H1 (cell line): Measurements from ENCODE around the gene RAMP3. TPM values are rescaled to one million over a fixed set of nuclear protein-coding genes. Genes with fewer than 3 reads are reported as not detected.

Experiments
- CTCF ChIA-PET: fragments of 300-600 bp; sonication (Branson Sonifier 250); formaldehyde crosslinking; loops from one replicate; lab custom pipeline; 2021; ENCODE audit not compliant: partially characterized antibody; lab: Charles Lee
- POLR2A ChIA-PET: fragments of 300-600 bp; sonication (Branson Sonifier 250); formaldehyde crosslinking; loops from one replicate; lab custom pipeline; 2021; ENCODE audit warnings: inconsistent platforms; ENCODE audit not compliant: partially characterized antibody; lab: Charles Lee
- DNase-seq, 2 experiments: peaks; one replicate each; pipeline versions ENCODE4 v3.0.0 to v3.0.0-alpha.2; 2010 to 2022; ENCODE audit warnings: low spot score in 2 of 2, low read depth in 1 of 2, mixed read lengths in 1 of 2
- FAIRE-seq: peaks from 2 replicates; lab custom pipeline; 2011; peaks lifted over from hg19 to GRCh38; lab: Jason Lieb, UNC
- H2AFZ ChIP-seq: 2 replicates; pipeline ENCODE4 v1.8.1; 2012; ENCODE audit warnings: low read length, inconsistent platforms
- H2AK5ac ChIP-seq: 2 replicates; pipeline ENCODE4 v1.6.1; 2013; ENCODE audit warnings: low read depth, low read length
- H2BK120ac ChIP-seq: replicated peaks from 2 replicates; pipeline ENCODE3; 2013; ENCODE audit warnings: low read depth, low read length, inconsistent platforms
- H2BK12ac ChIP-seq: 2 replicates; pipeline ENCODE4 v1.6.1; 2013; ENCODE audit warnings: low read depth, low read length
- H2BK15ac ChIP-seq: 2 replicates; pipeline ENCODE4 v1.6.1; 2013; ENCODE audit warnings: low read length
- H2BK20ac ChIP-seq: 2 replicates; pipeline ENCODE4 v1.6.1; 2013; ENCODE audit warnings: low read length
- H2BK5ac ChIP-seq: 2 replicates; pipeline ENCODE4 v1.6.1; 2013; ENCODE audit warnings: low read depth, low read length
- H3K14ac ChIP-seq: 2 replicates; pipeline ENCODE4 v1.6.1; 2013; ENCODE audit warnings: inconsistent platforms; ENCODE audit not compliant: insufficient read length
- H3K18ac ChIP-seq: 2 replicates; pipeline ENCODE4 v1.6.1; 2013; ENCODE audit warnings: low read length; ENCODE audit errors: extremely low read depth
- H3K23ac ChIP-seq: 2 replicates; pipeline ENCODE4 v1.6.1; 2013; ENCODE audit warnings: inconsistent platforms; ENCODE audit not compliant: insufficient read length
- H3K23me2 ChIP-seq: 2 replicates; pipeline ENCODE4 v1.6.1; 2013; ENCODE audit warnings: low read depth, low read length
- H3K27ac ChIP-seq: 2 replicates; pipeline ENCODE4 v1.6.1; 2011; ENCODE audit warnings: low read depth, low read length, inconsistent platforms
- H3K27me3 ChIP-seq, 4 experiments: replicated peaks in 1 of 4; 1 replicate in 1 of 4; 2 replicates in 3 of 4; pipeline versions ENCODE4 v1.6.1 to v1.8.1; 2011 to 2013; ENCODE audit warnings: low read length in 3 of 4, mild to moderate bottlenecking in 3 of 4, inconsistent platforms in 2 of 4, mixed read lengths in 2 of 4, moderate library complexity in 1 of 4; ENCODE audit not compliant: control insufficient read depth in 3 of 4, insufficient read depth in 3 of 4; ENCODE audit errors: extremely low read depth in 1 of 4
- H3K36me3 ChIP-seq, 4 experiments: 2 replicates each; pipeline versions ENCODE4 v1.6.1 to v1.8.1; 2011 to 2013; ENCODE audit warnings: mild to moderate bottlenecking in 4 of 4, low read length in 3 of 4, moderate library complexity in 2 of 4, control low read depth in 1 of 4, inconsistent platforms in 1 of 4; ENCODE audit not compliant: insufficient read depth in 4 of 4, control insufficient read depth in 2 of 4
- H3K4ac ChIP-seq: replicated peaks from 2 replicates; pipeline ENCODE3; 2013; ENCODE audit warnings: low read length, low read depth, mixed read lengths, inconsistent platforms; ENCODE audit not compliant: insufficient read length
- H3K4me1 ChIP-seq, 4 experiments: replicated peaks in 1 of 4; 1 replicate in 1 of 4; 2 replicates in 3 of 4; pipeline versions ENCODE4 v1.6.1 to v1.8.1; 2011 to 2013; ENCODE audit warnings: low read length in 3 of 4, inconsistent platforms in 2 of 4, mixed read lengths in 1 of 4; ENCODE audit not compliant: insufficient read depth in 4 of 4, control insufficient read depth in 3 of 4
- H3K4me2 ChIP-seq, 2 experiments: 2 replicates each; pipeline versions ENCODE4 v1.6.1 to v1.8.1; 2011 to 2013; ENCODE audit warnings: low read depth in 2 of 2, low read length in 2 of 2, control low read depth in 1 of 2, inconsistent platforms in 1 of 2, mild to moderate bottlenecking in 1 of 2; ENCODE audit not compliant: insufficient read depth in 1 of 2
- H3K4me3 ChIP-seq, 4 experiments: fragments of 200-600, 300-600 bp in 1 of 4; sonication (generic), shearing (Covaris generic), sonication (Bioruptor Twin) in 1 of 4; 2 replicates each; pipeline versions ENCODE4 v1.5.1 to v1.8.1; 2011 to 2016; ENCODE audit warnings: low read length in 4 of 4, low read depth in 3 of 4, control low read depth in 2 of 4, inconsistent platforms in 2 of 4, mild to moderate bottlenecking in 2 of 4, mixed read lengths in 1 of 4, moderate library complexity in 1 of 4; ENCODE audit not compliant: insufficient read depth in 2 of 4; ENCODE audit errors: extremely low read depth in 1 of 4
- H3K56ac ChIP-seq: replicated peaks from 2 replicates; pipeline ENCODE3; 2013; ENCODE audit warnings: low read depth, mild to moderate bottlenecking, mixed read lengths, low read length, inconsistent platforms; ENCODE audit not compliant: insufficient read length
- H3K79me1 ChIP-seq: 2 replicates; pipeline ENCODE4 v1.6.1; 2013; ENCODE audit warnings: low read depth, low read length, control low read depth
- H3K79me2 ChIP-seq, 2 experiments: 2 replicates each; pipeline versions ENCODE4 v1.6.1 to v1.8.1; 2012 to 2013; ENCODE audit warnings: low read length in 2 of 2, mild to moderate bottlenecking in 2 of 2, inconsistent platforms in 1 of 2; ENCODE audit not compliant: insufficient read depth in 2 of 2, control insufficient read depth in 1 of 2
- H3K9ac ChIP-seq, 4 experiments: replicated peaks in 1 of 4; 1 replicate in 1 of 4; 2 replicates in 3 of 4; pipeline versions ENCODE4 v1.6.1 to v1.8.1; 2011 to 2013; ENCODE audit warnings: low read depth in 3 of 4, low read length in 3 of 4, control low read depth in 2 of 4, mild to moderate bottlenecking in 2 of 4, moderate library complexity in 2 of 4, inconsistent platforms in 1 of 4; ENCODE audit errors: extremely low read depth in 1 of 4
- H3K9me3 ChIP-seq, 2 experiments: 2 replicates each; pipeline versions ENCODE4 v1.6.1 to v1.8.1; 2012 to 2013; ENCODE audit warnings: mild to moderate bottlenecking in 2 of 2, moderate library complexity in 2 of 2, control low read depth in 1 of 2, inconsistent platforms in 1 of 2, low read depth in 1 of 2, low read length in 1 of 2, mixed read lengths in 1 of 2; ENCODE audit not compliant: insufficient read depth in 2 of 2
- H4K20me1 ChIP-seq, 2 experiments: replicated peaks in 1 of 2; 2 replicates each; pipeline versions ENCODE3 to v1.8.1; 2011 to 2013; ENCODE audit warnings: inconsistent platforms in 2 of 2, low read length in 2 of 2, mild to moderate bottlenecking in 1 of 2; ENCODE audit not compliant: insufficient read depth in 2 of 2, control insufficient read depth in 1 of 2
- H4K5ac ChIP-seq: 2 replicates; pipeline ENCODE4 v1.6.1; 2013; ENCODE audit warnings: low read length, low read depth, mixed read lengths, inconsistent platforms; ENCODE audit not compliant: insufficient read length
- H4K8ac ChIP-seq: 2 replicates; pipeline ENCODE4 v1.8.0; 2013; ENCODE audit warnings: mild to moderate bottlenecking, moderate library complexity, low read length, inconsistent platforms; ENCODE audit not compliant: insufficient read depth; ENCODE audit errors: extremely low read depth
- H4K91ac ChIP-seq: replicated peaks from 2 replicates; pipeline ENCODE3; 2013; ENCODE audit warnings: low read length, mixed read lengths, inconsistent platforms; ENCODE audit not compliant: insufficient read length
- CBX5 ChIP-seq: fragments of 300-800, 300-1000 bp; sonication (generic); IDR thresholded peaks from 2 replicates; pipeline ENCODE4 v1.7.1; 2016; ENCODE audit warnings: antibody characterized with exemption, low read length, low read depth
- CEBPB ChIP-seq: IDR thresholded peaks from 2 replicates; pipeline ENCODE4 v1.6.1; 2012; ENCODE audit warnings: low read depth, low read length
- EGR1 ChIP-seq: IDR thresholded peaks from 2 replicates; pipeline ENCODE4 v1.6.1; 2011; ENCODE audit warnings: low read depth, low read length, borderline replicate concordance
- EZH2 ChIP-seq: fragments of 200-600 bp; sonication (generic); IDR thresholded peaks from 2 replicates; pipeline ENCODE4 v1.7.1; 2012; ENCODE audit warnings: low read depth, mild to moderate bottlenecking, moderate library complexity, low read length, inconsistent platforms; ENCODE audit not compliant: severe bottlenecking
- FOSL1 ChIP-seq: IDR thresholded peaks from 2 replicates; pipeline ENCODE4 v1.6.1; 2011; ENCODE audit warnings: mild to moderate bottlenecking, low read depth, low read length, moderate library complexity; ENCODE audit not compliant: insufficient read depth
- GABPA ChIP-seq: IDR thresholded peaks from 2 replicates; pipeline ENCODE4 v1.6.1; 2011; ENCODE audit warnings: mild to moderate bottlenecking, low read length, moderate library complexity, borderline replicate concordance; ENCODE audit not compliant: insufficient read depth
- JUN ChIP-seq: IDR thresholded peaks from 2 replicates; pipeline ENCODE4 v1.6.1; 2011; ENCODE audit warnings: low read depth, mild to moderate bottlenecking, improper control_type of control experiment, low read length
- JUND ChIP-seq: IDR thresholded peaks from 2 replicates; pipeline ENCODE4 v1.6.1; 2011; ENCODE audit warnings: mild to moderate bottlenecking, improper control_type of control experiment, low read length
- RFX5 ChIP-seq: IDR thresholded peaks from 2 replicates; pipeline ENCODE4 v1.6.1; 2011; ENCODE audit warnings: low read depth, low read length, improper control_type of control experiment, borderline replicate concordance
- SIN3A ChIP-seq, 2 experiments: IDR thresholded peaks in 1 of 2; conservative IDR thresholded peaks in 1 of 2; 2 replicates each; pipeline ENCODE4 v1.6.1; 2011 to 2012; ENCODE audit warnings: low read length in 2 of 2, improper control_type of control experiment in 1 of 2, low read depth in 1 of 2, mild to moderate bottlenecking in 1 of 2
- SP1 ChIP-seq: IDR thresholded peaks from 2 replicates; pipeline ENCODE4 v1.6.1; 2011; ENCODE audit warnings: low read depth, low read length
- TAF1 ChIP-seq: IDR thresholded peaks from 2 replicates; pipeline ENCODE4 v1.6.1; 2011; ENCODE audit warnings: mild to moderate bottlenecking, low read depth, low read length
- TBP ChIP-seq: IDR thresholded peaks from 2 replicates; pipeline ENCODE4 v1.6.1; 2011; ENCODE audit warnings: low read depth, low read length, improper control_type of control experiment
- YY1 ChIP-seq: IDR thresholded peaks from 2 replicates; pipeline ENCODE4 v1.6.1; 2011; ENCODE audit warnings: low read depth, mild to moderate bottlenecking, low read length
- ZNF274 ChIP-seq: IDR thresholded peaks from 2 replicates; pipeline ENCODE4 v1.7.0; 2012; ENCODE audit warnings: low read length, borderline replicate concordance; ENCODE audit errors: extremely low read depth
- WGBS, 2 experiments: shearing (Covaris generic) in 1 of 2; methylation state at CpG; one replicate each; pipeline versions ENCODE4 v1.1.6 to v1.1.7; 2013 to 2015; ENCODE audit warnings: low lambda C conversion rate in 2 of 2, mixed read lengths in 2 of 2, inconsistent platforms in 1 of 2, low coverage in 1 of 2, missing lambda C conversion rate in 1 of 2; ENCODE audit not compliant: insufficient replicate concordance in 2 of 2, insufficient coverage in 1 of 2, insufficient read length in 1 of 2; ENCODE audit errors: extremely low coverage in 1 of 2, missing lambda C conversion rate in 1 of 2; 5-methylcytosine and 5-hydroxymethylcytosine counted together
- polyA plus RNA-seq, 7 experiments: library from polyadenylated mRNA; depleted of rRNA in 3 of 7; stranded (reverse) in 5 of 7; unstranded in 2 of 7; fragments of >200 nt in 5 of 7; fragments of 200-250 nt in 2 of 7; gene quantifications; 1 replicate in 5 of 7; 2 replicates in 1 of 7; 4 replicates in 1 of 7; pipeline versions ENCODE4 v1.2.1 to v1.2.3, GENCODE V29; 2011 to 2013; ENCODE audit warnings: missing spikeins in 2 of 7, mixed read lengths in 2 of 7
- total RNA-seq: library from RNA; stranded (reverse); fragmentation: NEBNext Ultra II Directional; extraction: Animal tissue kit (Norgen Biotek cat#: 25700); gene quantifications from 2 replicates; pipeline ENCODE4 v1.2.1, GENCODE V29; 2021

The RAMP3 gene
- total and polyA plus RNA-seq, 2 of the 8 experiments (the other 6 are each of a cell fraction or from before 2014, with no cell fraction given): 0.88 to 0.98 TPM

- H2AFZ ChIP-seq: 0 out of 2 replicates have a peak overlapping the region, but pooled peaks have one; percentile 44
- H3K4me3 ChIP-seq: no peak overlapping the region
- H3K23ac ChIP-seq: no peak overlapping the region
- H2BK15ac ChIP-seq: no peak overlapping the region
- no peak overlapping the region for H4K91ac ChIP-seq
- H3K79me2 ChIP-seq: no peaks in the 10 kb centered on the region
- DNase-seq (no peak), FAIRE-seq (no peak)
- H3K4ac ChIP-seq: no peak overlapping the region
- no peak overlapping the region for H4K8ac ChIP-seq
- H3K9ac ChIP-seq: no peak overlapping the region
- H3K79me1 ChIP-seq: no peaks in the 10 kb centered on the region
- H3K14ac ChIP-seq: no peak overlapping the region
- no peak overlapping the region for H2BK12ac ChIP-seq
- H2BK120ac ChIP-seq: no peak overlapping the region
- no peak overlapping the region for H4K5ac ChIP-seq
- H2BK5ac ChIP-seq: no peak overlapping the region
- no peaks in the 10 kb centered on the region for H3K36me3 ChIP-seq
- no peak overlapping the region for H3K4me2 ChIP-seq
- H2BK20ac ChIP-seq: no peak overlapping the region
- H4K20me1 ChIP-seq: peaks cover 0 to 3% of the 10 kb centered on the region in 2 experiments
- H3K56ac ChIP-seq: no peak overlapping the region
- POLR2A ChIA-PET: interaction anchor here (1.7 kb wide), 1 partner anchor 42 kb away, joined by 3 read pairs; no protein-coding TSS in a partner anchor
- no peaks in the 10 kb centered on the region for H3K23me2 ChIP-seq
- H3K27me3 ChIP-seq: no peaks in the 10 kb centered on the region
- no peak overlapping the region for H3K18ac ChIP-seq
- no peaks in the 10 kb centered on the region for H3K4me1 ChIP-seq
- CTCF ChIA-PET: interaction anchor here (0.6 to 2.4 kb wide), 5 partner anchors 10 to 112 kb away, joined by 3 to 16 read pairs (median 4); no protein-coding TSS in a partner anchor
- H3K27ac ChIP-seq: no peak overlapping the region
- H2AK5ac ChIP-seq: no peak overlapping the region
- no peaks in the 10 kb centered on the region for H3K9me3 ChIP-seq
- 92% methylated on average over 10 of the region's 10 CpGs; no CpG with 5 or more reads in 1 of the 2 experiments for WGBS, 2 experiments
- TF ChIP-seq TAF1 (no peak), JUN (no peak), GABPA (no peak), ZNF274 (no peak), EGR1 (no peak), EZH2 (no peak), SIN3A (conservative IDR thresholded peaks at IDR 0.05 in 1 of 2, IDR thresholded peaks at IDR 0.05 in 1 of 2; ENCODE audit: low read depth in 1 of 2, low read length in 2 of 2) (no peak), RFX5 (no peak), SP1 (no peak), YY1 (no peak), JUND (no peak), CBX5 (no peak), FOSL1 (no peak), CEBPB (no peak), TBP (no peak)
Observed at GRCh38 chr7:45148653-45148973, 9.0 kb upstream of the RAMP3 start.
